HG03095 (cell line): ENCODE measurements around the gene CGREF1.

Experiments used
- ATAC-seq: cut with Tn5 transposase; IDR thresholded peaks from one replicate; pipeline ENCODE4 v1.9.1; 2021; ENCODE audit warnings: moderate library complexity; ENCODE audit not compliant: unreplicated experiment

The CGREF1 gene, protein sequence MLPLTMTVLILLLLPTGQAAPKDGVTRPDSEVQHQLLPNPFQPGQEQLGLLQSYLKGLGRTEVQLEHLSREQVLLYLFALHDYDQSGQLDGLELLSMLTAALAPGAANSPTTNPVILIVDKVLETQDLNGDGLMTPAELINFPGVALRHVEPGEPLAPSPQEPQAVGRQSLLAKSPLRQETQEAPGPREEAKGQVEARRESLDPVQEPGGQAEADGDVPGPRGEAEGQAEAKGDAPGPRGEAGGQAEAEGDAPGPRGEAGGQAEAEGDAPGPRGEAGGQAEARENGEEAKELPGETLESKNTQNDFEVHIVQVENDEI

DNA sequence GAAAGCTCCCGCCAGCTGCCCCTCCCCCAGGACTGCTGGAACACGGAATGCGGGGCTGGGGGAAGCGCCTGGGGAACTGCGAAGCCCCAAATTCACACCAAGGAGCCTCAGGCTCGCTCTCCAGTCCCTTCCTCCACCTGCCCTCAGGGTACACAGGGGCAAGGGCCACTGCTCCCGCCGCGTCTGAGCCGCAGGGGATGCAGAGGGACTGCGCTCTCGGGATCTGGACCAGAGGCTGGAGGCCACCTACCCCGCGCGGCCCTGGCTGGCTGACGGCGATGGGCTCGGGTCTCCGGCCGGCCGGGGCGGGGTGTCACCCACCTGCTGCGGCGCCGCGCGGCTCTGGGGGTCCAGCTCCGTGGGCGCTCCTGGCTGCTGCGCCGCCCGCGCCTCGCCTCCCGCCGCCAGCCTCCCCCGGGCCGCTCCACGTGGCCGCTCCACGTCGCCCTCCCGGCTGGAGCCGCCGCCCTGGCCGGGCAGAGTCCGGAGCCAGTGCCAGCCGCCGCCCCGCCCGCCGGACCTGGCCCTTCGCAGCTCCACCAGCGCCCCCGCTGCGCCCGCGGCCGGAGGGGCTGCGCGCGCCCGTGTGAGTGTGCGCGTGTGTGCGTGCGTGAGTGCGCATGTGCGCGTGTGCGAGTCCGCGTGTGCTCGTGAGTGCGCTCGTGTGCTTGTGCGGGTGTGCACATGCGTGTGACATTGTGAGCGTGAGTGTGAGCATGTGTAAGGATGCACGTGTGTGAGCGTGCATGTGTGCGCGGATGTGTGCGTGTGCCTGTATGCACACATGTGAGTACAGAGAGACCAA lies at the start of gene CGREF1:
TSS of gene CGREF1 (minus strand) at position 604 of the 805 bp plus-strand sequence. CDS start 14,762 bp downstream, outside the sequence.
- no peak for ATAC-seq

DNA sequence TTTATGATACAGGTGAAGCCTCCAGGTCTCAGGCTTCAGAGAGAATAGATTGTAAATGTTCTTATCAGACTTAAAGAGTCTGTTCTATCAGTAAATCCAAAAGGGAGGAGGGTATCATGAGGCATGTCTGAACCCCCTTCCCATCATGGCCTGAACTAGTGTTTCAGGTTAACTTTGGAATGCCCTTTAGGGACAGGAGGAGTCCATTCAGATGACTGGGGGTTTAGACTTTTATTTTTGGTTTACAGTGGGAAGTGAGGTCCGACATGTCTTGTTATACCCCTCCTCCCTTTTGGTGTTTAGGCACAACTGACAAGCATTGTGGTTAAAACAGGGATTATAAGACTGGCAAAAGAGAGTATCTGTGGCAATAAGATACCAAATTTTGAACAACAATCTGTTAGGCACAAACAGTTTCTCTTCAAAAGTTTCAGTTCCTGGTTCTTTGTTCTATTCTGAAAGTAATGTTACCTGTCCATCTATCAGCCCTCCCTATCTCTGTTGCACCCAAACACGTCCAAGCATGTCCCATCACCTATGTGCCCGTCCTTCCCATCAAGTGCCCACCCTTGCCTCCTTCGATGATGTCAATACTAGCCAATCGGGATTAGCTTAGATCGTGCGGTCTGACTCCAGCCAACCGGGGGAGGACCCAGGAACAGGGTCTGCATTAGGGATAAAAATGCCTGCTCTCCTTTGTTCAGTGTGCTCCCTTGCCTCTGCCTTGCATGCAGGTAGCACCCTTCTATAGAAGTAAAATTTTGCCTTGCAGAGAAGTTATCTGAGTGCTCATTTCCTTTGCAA lies 46.2 kb upstream of the CGREF1 start:
- no peak for ATAC-seq

DNA sequence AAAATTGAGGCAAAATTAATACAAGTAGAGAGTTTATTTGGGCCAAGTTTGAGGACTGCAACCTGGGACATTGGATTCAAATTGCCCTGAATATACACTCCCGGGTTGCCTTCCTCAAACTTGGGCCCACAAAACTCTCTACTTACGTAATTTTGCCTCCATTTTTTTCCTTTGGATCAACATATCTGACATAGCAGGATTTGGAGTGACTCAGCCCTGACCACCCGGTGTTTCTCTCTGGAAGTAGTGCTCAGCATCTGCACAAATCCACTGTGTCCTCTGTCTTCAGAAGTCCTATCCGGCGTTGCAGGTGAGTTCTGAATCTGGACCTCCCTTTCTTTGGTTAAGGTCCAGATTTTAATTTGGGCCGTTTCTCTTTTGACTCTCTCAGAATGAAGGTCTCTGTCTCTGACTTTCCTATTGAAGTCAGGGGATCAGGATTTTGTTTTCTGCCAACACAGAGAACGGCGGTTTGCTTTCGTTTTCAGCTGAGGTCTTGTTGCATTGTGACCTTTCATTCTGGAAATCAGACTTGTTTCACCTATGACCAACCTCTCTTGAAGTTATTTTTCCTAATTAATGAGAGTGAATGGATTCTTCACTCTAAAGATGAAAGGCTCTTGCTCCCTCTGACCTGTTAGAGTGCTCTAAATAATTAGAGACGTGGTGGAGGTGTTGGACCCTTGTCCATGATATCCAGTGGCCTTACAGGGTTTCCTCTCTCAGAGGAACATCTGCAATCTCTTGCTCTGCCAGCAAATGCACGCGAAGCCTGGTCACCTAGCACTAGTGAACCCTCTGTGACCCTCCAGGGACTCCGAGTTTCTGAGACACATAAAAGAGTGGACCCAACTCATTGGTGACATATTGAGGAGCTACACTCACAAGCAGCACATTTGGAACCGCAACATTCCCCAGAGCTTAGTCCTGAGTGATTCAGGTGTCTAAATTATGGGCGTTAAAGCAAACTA lies 43.5 kb upstream of the CGREF1 start:
- no peak for ATAC-seq

DNA sequence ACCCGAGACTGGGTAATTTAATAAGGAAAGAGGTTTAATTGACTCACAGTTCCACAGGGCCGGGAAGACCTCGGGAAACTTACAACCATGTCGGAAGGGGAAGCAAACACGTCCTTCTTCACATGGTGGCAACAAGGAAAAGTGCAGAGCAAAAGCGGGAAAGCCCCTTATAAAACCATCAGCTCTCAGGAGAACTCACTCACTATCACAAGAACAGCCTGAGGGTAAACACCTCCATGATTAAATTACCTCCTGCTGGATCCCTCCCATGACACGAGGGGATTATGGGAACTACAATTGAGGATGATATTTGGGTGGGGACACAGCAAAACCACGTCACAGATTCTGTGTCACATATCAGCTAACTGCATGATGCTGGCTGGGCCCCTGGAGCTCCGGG lies 41.3 kb upstream of the CGREF1 start:
- no peak for ATAC-seq

DNA sequence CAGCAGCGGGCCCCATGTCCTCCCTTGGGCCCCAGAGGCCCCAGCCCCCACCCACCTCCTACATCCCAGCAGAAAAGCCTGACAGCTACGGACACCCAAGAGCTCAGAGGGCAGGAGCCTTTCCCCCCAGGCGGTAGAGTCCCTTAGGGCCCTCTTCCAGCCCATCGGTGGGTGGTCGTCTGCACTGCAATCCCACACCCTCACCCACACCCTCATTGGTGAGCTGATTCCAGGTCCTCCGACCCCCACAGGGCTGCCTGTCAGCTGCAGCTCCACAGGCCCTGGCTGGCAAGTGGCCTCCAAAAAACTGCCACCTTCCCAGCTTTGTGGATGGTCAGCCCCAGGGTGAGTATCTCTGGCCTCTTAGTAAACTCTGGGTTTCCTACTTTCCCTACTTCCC lies 40.3 kb upstream of the CGREF1 start:
- no peak for ATAC-seq

DNA sequence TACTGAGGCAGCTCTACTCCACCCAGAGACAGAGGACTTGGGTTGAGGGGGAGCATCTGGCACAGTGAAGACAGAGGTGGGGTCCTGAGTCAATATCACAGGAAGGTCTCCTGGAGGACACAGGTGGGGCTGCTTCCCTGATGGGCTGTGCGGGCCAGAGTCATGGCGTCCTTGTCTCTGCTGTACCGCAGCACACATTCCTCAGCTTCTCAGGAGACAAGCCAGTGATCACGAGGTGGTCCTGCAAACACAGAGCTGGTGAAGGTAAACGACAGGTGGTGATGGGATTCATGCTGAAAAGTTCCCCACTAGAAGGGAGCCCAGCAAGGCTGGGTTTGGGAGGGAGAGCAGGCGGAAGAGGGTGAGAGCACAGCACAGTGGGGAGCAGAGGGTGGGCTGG lies 39.5 kb upstream of the CGREF1 start:
- ATAC-seq, result no peak

DNA sequence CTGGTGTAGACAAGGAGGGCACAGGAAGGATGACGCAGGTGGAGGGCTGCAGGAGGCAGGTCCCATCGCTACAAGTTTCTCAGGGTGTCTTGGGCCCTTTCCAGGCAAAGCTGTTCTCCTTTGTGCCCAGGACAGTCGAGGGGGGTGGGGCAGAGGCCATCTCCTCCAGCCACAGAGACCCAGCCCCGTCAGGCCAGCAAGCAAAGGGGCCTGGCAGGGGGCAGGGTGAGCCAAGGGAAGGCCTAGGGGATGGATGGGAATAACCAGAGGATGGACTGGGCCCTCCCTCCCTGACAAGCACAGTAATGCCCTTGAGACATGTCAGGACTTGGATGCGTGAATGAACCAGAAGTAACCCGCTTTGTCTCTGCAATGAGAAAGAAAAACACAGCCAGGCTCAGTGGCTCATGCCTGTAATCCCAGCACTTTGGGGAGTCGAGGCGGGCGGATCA lies 36.2 kb upstream of the CGREF1 start:
- ATAC-seq, result no peak

DNA sequence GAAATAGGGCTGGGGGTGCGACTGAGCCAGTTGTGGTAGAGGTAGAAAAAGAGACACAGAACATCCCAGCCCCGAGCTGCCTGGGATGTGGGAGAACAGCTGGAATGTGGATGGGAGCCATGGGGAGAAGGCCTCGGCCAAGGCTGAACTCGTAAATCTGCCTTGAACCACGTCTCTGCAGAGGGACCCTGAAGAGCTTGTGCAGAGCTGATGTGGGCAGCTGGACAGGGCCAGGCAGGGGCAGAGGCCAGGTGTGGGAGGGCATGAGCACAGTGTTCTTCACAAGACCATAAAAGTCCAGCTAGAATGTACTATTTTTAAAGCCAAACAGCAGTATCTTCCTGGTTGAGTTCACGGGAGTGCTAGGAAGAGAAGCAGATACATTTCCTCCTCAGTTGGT lies 35.6 kb upstream of the CGREF1 start:
- no peak for ATAC-seq

DNA sequence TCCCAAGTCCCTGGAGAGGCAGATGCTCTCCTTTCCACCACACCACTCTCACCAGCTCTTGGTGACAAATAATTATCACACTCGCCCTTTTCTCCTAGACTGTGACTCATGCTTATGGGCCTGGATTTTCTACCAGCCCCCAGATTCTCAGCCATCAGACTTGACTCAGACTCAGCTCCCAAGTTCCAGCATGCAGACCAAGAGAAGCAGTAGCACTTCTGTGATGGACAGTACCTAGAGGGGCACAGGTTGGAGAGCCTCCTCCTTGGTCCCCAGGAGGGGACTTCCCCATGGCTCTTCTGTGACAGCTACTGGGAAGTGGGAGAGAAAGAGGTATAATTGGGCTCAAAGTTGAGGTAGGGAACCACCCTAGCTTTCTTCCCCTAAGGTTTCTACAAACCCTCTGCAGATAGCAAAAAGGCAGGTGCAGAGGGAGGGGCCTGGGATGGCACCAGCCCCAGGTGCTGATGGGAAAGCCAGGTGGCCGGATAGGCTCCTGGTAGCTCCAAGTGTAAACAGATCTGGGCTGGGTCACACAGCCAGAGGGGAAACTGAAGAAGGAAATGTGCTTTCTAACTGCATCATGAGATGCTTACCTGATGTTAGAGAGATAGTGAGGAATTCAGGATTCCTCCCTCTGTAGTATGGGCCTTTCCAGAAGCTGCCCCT lies 34.0 kb upstream of the CGREF1 start:
- ATAC-seq, result no peak

DNA sequence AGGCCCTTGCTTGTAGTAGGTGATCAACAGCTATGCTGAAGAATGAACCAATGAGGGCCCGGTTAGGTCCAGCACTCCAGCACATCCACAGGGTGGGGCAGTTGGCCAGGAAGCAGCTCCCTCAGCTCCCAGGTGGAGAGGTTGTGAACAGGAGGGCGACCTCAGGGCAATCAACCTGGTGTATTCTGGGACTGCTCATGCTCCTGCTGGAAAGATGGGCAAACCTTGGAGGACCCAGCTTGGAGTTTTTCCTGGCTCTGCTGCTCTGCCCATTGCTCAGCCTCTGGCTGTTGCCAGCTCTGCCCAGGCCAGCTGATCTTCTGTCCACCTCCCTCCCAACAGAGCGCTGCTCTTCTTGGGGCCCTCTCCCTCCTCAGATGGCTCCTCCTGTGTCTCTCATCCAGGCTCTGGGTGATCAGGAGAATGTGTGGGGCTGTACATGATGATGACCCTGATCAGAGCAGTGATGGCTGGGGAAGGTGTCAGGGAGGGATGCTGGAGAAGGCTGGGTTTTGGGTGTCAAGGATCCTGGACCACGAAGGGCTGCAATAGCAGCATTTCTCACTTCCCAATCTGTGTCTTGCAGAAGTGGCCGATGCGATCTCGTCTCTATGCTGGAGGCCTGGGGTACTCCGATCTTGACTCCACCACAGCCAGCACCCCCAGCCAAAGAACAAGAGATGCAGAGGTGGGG lies 33.3 kb upstream of the CGREF1 start:
- ATAC-seq, result no peak

DNA sequence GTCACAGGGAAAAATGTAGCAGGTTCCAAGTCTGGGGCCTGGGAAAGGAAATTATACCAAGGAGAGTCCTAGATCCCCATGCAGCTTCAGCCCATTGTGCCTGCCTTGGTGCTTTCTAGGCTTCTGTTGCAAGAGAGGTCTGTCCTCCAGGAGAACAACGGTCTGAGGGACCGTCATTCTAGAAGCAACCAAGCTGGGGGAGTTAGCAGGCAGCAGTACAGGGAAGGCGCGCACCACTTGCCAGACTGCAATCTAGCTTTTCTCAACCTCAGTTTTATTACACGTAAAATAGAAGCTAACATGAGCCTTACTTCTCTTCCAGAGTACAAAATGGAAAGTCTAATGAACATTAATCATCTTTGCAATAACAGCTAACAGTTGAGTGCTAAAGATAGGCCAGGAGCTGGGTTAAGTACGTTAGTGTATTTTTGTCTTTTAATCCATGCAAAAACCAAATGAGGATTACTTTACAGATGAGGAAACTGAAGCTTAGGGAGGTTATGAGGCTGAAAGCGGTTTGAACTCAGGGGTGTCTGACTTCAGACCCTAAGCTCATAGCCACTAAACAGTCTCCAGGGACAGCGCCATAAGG lies 31.8 kb upstream of the CGREF1 start:
- ATAC-seq, result no peak

DNA sequence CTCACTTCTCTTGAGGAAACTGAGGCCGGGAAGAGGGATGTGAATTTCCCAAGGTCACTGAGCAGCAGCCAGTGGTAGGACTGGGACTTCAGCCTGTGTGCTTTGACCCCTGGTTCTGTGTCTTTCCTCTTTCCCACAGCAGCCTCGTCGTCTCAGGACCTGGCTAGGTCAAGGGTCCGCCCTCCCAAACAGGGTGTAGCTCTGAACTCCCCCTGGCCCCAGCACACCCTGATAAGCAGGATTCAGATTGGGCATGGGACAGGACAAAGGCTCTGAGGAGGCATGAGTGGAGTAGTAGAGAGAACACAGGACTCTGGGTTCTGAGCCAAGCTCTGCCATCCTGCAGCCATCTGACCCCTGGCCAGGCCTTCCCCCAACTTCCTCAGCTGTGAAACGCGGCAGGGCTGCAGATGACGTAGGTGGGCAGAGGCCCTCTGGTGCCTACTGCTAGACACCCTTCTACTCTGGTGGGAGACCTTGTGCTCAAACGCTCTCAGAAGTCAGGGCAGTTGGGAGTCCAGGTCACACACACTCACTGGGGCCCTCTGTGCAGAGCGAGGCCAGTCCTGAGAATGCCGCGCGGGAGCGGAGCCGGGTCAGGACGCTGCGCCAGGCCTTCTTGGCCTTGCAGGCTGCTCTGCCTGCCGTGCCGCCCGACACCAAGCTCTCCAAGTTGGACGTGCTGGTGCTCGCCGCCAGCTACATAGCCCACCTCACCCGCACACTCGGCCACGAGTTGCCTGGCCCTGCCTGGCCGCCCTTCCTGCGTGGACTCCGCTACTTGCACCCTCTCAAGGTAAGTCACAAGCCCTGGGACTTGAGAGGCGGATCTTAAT lies 30.9 kb upstream of the CGREF1 start:
- ATAC-seq, result no peak

DNA sequence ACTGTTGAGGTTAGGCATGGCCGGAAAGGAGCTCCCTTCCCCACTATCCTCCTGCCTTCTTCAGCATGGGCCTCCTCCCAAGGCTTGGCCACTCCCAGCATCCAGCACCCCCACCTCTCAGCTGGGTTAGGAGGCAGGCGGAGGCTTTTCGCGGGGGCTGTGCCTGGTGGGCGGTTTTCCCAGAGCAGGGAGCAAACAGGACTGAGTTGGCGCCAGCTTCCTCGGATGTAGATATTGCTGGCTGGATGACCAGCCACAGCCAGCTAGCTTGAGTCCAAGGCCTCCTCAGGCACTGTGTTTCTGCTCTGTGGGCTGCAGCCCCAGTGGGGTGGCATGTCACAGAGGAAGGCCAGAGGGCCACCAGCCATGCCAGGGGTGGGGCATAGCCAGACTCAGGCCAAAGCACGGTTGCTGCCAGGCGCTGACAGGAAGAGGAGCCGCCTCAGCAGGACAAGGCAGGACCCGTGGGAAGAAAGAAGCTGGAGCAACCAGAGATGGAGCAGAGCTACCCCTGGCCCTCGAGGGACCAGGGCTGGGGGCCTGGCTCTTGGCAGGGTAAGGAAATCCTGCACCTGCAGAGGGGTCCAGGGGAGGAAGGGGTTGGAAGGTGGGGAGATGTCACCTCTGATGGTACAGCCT lies 30.0 kb upstream of the CGREF1 start, which contains the start of gene TCF23:
TSS of gene TCF23 (plus strand) at position 204 of the 639 bp plus-strand sequence. CDS start at position 334, 130 bp downstream.
- no peak for ATAC-seq

DNA sequence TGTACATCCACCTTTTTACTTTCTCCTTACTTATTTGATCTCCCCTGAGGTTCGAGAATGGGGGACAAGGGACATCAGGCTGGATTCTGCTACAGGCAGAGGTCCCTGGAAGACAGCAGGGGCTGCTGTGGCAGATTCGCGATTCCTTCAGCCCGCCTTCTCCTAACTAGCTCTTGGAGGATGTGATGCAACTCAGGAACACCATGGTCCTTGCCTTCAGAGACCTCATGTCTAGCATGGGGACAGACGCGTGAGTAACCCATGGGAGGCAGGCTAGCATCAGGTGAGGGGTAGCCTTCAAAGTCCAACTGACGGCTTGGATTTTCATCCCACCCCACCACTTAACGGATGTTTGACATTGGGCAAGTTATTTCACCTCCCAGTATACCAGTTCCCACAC lies 29.0 kb upstream of the CGREF1 start:
- no peak for ATAC-seq

DNA sequence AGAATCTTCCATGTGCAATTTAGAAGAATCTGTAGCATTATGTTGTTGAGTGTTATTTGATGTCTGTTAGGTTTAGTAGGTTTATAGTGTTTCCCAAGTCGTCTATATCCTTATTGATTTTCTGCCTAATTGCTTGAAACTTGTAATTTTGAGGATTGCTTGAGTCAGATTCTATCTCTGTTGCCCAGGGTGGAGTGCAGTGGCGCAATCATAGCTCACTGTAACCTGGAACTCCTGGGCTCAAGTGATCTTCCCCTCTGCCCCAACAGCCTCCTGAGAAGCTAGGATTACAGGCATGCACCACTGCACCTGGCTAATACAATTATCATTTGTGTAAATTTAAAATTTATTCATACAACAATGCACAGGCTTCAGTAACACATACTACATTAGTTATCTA lies 26.8 kb upstream of the CGREF1 start:
- no peak for ATAC-seq

DNA sequence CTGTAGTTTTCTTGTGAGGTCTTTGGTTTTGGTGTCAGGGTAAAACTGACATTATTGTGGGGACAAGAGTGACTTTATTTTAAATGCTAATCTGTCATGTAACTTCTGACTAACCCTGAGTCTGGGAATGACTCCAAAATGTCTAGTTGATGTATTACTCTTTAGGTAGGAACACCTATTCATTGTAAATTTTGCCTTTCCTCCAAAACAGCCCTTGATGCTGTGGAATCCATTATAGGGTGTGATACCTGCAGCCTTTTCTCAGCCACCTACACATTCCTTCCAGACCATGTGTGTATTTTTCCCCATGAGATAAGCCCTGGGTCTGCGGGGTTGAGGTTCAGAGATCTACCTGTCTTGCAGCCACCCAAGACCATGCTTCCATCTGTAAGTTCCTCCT lies 24.4 kb upstream of the CGREF1 start:
- ATAC-seq, result no peak

DNA sequence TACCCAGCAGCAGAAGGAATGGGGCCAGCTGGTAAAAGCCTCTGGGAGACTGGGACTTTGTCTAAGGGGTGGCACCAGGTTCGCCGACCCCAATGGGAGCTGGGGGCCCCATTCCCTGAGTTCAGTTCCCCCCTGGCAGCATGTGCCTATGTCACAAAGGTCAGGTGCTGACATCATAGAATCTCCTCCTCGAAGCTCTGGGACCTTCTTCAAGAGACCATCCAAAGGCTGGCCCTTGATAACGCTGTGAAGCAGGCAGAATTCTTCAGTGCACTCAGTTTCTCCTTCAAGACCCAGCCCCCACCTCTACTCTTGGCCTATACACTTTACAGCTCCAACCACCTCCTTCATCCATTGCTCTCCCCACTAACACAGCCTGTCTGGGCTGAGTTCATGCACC lies 20.4 kb upstream of the CGREF1 start, which contains the start of gene PRR30:
TSS of gene PRR30 (minus strand) at position 101 of the 400 bp plus-strand sequence. CDS start 1,081 bp downstream, outside the sequence.
- no peak for ATAC-seq
